Kasumi-1 (cell line): ENCODE data around the gene RGS7.
A peak's percentile ranks its signal among the peaks of the same experiment; 100 is the strongest.
"Not testable (repeated sequence)": the region's sequence is repeated elsewhere in the genome, so short reads cannot be mapped to it uniquely, and the experiment has no call there.

Source experiments
- DNase-seq, 2 experiments: peaks; one replicate each; lab custom pipeline; 2025; lab: John Stamatoyannopoulos, UW

RGS7 gene

GRCh38 chr1:240985081-240985480 is 371.9 kb downstream of the RGS7 start:
- no peak for DNase-seq

GRCh38 chr1:240980342-240980741 is 376.7 kb downstream of the RGS7 start:
- no peak for DNase-seq

GRCh38 chr1:240976685-240977084 is 380.3 kb downstream of the RGS7 start:
- DNase-seq = no peak

- DNase-seq = no peak
These were observed 383.1 kb downstream of the RGS7 start for GRCh38 chr1:240973875-240974274.

- not testable (repeated sequence) for DNase-seq
These were observed 384.9 kb downstream of the RGS7 start for GRCh38 chr1:240972059-240972458.

- no peak for DNase-seq
These were observed 386.8 kb downstream of the RGS7 start for GRCh38 chr1:240970253-240970652.

GRCh38 chr1:240968864-240969263 is 388.1 kb downstream of the RGS7 start:
- no peak for DNase-seq

- DNase-seq = no peak
These were observed 389.8 kb downstream of the RGS7 start for GRCh38 chr1:240967070-240967724.

- no peak for DNase-seq
These were observed 391.4 kb downstream of the RGS7 start for GRCh38 chr1:240965581-240966091.

- DNase-seq = no peak
These were observed 394.9 kb downstream of the RGS7 start for GRCh38 chr1:240962086-240962485.

- no peak for DNase-seq
These were observed 400.6 kb downstream of the RGS7 start for GRCh38 chr1:240956424-240956823.

GRCh38 chr1:240956020-240956419 is 401.0 kb downstream of the RGS7 start:
- no peak for DNase-seq

GRCh38 chr1:240947438-240948224 is 409.4 kb downstream of the RGS7 start:
- DNase-seq = peak; percentile 8 to 23

- peak; percentile 5 to 41 for DNase-seq
These were observed 410.1 kb downstream of the RGS7 start for GRCh38 chr1:240946926-240947325.

GRCh38 chr1:240942901-240943300 is 414.1 kb downstream of the RGS7 start:
- no peak for DNase-seq

GRCh38 chr1:240941701-240942370 is 415.2 kb downstream of the RGS7 start:
- no peak for DNase-seq

- DNase-seq = no peak
These were observed 419.9 kb downstream of the RGS7 start for GRCh38 chr1:240936911-240937668.

- no peak for DNase-seq
These were observed 421.1 kb downstream of the RGS7 start for GRCh38 chr1:240935920-240936319.

- DNase-seq = no peak
These were observed 426.0 kb downstream of the RGS7 start for GRCh38 chr1:240931031-240931430.

GRCh38 chr1:240928265-240928664 is 428.7 kb downstream of the RGS7 start:
- no peak for DNase-seq

- no peak for DNase-seq
These were observed 429.2 kb downstream of the RGS7 start for GRCh38 chr1:240927821-240928220.

GRCh38 chr1:240925273-240925672 is 431.7 kb downstream of the RGS7 start:
- no peak for DNase-seq
